ENCODE measurements around the gene KLHL34.

The KLHL34 gene, protein sequence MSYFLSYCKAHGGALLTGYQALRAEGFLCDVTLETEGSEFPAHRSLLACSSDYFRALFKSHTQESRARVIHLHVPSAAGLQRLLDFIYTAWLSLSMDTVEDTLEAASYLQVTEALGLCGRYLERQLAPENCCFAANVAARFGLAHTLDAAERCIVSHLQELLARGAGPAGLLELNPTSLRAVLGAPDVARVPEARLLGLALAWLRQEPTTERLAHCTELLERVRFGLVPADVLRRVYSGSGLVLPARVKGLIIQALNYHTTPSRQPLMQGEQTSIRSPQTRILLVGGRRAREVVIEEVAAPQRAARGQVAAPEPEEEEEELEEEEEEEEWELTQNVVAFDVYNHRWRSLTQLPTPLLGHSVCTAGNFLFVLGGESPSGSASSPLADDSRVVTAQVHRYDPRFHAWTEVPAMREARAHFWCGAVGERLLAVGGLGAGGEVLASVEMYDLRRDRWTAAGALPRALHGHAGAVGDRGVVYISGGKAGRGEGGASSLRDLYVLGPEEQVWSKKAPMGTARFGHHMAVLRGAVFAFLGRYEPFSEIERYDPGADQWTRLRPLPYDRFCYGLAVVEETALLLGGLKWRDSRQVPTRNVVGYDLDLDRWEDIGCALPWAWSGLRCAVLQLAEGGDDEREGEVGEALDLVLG

DNA sequence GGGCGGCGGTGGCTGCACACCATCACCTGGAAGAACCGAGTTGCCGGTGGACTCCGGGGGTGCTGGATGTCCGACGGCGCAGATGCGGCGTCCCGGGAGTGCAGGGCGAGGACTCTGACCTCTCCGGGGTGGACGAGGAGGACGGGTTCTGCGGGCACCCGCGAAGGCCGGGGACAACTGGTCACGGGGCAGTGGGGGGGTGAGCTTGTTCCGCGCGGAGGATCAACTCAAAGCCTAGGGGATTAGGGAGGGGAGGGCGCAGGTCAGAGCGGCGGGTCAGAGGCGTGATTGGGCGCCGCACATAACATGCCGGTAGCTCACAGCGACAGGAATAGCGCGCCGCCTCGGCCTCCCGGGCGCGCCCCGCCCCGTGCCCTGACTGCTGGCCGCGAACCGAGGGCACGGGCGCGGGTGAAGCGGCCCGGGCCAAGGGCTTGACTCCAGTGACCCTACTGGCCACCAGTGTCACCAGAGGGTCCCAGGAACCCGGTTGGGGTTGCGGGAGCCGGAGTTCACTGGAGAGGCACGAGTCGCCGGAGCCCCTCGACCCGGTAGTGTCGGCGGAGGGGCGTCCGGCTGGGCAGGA lies at the start of gene KLHL34:
TSS of gene KLHL34 (minus strand) at position 179 of the 586 bp plus-strand sequence. CDS start 542 bp downstream, outside the sequence.
- no peak for DNase-seq

DNA sequence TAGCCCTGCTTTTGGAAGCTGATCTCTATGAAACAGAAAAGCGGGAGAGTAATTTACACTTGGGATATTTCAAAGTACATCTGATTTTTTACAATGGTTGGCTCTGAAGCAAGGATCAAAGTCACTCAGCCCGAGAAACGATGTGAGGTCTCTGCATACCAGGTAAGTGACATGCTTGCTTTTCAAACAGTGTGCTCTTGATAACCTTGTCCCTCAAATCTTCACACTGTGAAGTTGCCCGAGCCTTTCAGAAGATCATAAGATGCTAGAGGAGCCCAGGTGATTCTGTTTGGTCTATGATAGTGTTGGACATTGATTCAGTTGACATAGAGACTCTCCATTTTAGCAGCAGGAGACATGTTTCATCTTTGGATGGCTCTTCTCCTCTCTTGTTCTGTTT lies 47.1 kb upstream of the KLHL34 start:
- DNase-seq: no peak

DNA sequence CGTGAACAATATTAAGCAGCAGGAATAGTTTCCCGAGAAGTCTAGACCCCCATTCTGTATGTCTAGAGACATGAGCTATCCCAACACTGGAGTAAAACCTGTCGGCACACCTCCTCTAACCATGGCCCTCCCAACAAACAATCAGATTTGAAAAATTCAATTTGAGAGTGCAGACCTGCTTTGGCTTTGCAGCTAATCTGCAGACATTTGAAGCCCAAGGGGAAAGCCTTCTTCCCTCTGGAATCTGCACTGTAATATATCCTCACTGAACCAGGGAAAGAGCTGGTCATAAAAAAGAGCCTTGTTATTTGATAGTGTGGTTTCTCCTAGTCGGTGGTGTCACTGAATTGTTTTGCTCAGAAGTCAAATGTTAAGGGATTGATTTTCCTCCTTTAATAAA lies 44.6 kb upstream of the KLHL34 start:
- no peak for DNase-seq

DNA sequence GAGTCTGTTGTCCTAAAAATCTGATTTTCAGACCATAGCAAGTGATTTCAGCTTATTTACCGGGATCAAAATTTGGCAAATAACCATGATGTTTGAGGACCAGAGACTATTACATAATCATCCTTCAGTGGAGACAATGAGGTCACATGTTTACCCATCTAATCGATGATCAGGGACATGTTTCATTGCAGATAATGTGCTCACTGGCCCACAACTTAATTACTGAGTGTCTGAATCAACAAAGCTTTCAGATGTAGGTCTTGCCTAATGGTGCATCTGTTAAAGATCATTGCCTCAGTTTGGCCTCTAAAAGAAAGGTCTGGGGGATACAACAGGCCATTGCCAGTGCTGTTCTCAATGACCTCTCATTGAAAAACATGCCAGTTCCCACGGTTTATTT lies 42.8 kb upstream of the KLHL34 start:
- no peak for DNase-seq

DNA sequence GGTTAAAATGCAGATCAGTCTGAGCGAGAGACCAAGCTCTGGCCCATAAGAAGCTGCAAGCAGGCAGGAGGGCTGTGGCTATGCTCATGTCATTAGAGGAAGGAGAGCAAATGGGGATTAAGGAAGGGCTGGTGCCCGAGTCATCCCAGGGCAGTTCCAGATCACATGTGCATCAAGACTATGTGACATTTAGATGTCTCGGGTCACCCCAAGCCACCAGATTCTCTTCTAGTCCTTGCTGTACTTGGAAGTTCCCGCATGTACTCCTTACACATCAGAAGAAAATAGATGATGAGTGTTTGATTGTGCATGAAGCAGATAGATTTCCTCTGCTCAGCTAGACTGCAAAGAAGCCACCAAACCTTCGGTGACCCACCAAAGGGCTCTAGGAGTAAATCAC lies 42.1 kb upstream of the KLHL34 start:
- no peak for DNase-seq

DNA sequence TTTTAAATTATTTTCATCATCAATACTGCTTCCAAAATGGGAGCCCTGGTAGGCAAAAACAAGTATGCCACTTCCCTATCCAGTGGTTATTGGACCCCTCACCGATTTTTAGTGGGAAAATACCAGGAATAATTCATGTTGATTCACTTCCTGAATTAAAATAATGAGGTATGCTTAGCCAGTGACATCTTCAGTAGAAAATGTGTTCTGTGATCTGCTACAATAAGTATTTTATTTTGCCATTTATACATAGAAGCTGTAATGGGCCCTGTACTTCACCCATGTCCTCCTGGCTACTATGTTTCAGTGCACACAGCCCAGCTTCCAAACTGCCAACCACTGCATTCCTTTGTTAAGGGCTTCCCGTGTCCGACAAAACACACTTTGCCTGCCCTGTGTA lies 41.0 kb upstream of the KLHL34 start:
- no peak for DNase-seq

DNA sequence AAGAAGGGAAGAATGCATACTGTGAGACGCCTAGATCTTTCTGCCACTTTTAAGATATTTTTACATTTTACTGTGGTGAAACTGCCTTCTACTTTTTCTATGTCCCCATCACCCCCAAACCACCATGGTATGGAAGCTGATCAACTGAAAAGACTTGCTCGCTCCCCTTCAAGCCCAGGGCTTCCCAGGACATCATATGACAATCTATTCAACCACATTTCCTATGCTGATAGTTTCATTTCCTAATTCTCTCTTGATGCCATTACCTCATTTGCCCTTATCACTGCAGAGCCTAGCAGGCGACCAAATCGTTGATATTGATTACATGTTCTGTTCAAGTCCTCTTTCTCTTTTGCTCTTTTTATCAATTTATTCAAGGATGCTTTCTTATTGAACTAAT lies 40.1 kb upstream of the KLHL34 start:
- DNase-seq: no peak

DNA sequence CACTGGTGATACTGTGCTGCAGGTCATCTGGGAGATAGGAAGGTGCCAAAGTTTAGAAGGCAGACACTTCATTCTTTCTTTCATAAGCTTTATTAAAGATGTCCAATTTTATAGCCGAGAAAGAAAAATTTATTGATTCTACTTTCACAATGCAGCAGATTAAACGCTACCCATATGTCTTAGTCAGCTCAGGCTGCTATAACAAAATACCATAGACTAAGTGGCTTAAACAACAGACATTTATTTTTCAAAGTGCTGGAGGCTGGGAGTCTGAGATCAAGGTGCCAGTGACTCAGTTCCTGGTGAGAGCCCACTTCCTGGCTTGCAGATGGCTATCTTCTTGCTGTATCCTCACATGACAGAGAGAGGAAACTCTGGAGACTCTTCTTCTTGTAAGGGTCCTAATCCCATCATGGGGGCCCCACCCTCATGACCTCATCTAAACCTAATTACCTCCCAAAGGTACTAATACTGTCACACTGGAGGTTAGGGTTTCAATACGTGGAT lies 33.4 kb upstream of the KLHL34 start:
- DNase-seq: no peak

DNA sequence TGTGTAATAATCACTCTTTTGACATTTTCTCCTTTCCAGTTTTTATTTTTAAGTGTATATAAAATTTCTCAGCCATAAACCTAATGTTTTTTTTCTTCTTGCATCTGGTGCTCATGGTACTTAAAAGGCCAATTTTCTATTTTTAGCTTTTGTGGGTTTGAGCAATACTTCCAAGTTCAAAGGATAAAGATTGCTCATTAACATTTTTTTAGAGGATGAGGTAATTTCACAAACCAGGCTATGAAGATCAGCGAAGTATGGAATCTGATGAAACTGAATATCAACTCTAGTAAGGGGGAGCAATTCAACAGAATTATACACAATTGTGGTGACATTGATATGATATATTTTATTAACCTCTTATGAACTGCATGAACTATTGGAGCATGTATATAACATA lies 25.8 kb upstream of the KLHL34 start:
- no peak for DNase-seq

DNA sequence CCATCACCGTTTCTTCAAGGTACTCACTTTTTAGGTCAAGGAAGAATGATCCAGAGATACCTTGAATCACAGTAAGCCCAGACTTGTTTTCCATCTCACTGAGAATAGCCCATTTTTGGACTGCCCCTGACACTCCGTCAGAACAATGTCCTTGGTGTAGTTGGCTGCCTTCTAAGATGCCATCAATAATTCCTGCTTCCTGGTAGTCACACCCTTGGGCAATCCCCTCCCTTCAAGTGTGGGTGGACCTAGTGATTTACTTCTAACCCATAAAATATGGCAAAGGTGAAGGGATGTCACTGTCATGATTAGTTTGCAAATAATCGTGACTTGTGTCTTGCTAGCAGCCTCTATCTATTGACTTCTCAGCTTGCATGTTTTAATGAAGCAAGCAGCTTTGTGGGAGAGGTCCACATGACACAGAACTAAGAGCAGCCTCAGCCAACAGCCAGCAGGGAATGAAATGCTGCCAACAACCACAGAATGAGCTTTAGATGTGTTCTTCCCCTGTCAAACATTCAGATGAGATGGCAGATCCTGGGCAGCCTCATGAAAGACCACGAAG lies 20.0 kb upstream of the KLHL34 start:
- DNase-seq: no peak

DNA sequence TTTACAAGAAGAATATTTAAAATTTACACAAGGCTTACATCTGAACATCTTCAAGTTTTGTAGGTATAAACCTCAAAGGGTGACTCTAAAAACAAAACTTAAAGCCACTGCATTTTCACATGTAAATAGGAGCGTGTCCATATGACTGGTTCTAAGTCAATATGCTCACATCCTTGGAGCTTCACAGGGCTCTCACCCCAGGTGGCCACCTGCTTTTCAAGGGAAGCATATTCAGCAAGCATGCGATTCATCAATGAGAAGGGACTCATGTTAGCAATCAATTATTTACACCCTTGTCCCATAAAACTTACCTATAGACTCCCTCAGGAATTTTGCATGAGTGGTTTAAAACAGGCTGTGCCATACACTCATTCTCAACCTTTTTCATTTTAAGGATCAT lies 17.8 kb upstream of the KLHL34 start:
- no peak for DNase-seq

DNA sequence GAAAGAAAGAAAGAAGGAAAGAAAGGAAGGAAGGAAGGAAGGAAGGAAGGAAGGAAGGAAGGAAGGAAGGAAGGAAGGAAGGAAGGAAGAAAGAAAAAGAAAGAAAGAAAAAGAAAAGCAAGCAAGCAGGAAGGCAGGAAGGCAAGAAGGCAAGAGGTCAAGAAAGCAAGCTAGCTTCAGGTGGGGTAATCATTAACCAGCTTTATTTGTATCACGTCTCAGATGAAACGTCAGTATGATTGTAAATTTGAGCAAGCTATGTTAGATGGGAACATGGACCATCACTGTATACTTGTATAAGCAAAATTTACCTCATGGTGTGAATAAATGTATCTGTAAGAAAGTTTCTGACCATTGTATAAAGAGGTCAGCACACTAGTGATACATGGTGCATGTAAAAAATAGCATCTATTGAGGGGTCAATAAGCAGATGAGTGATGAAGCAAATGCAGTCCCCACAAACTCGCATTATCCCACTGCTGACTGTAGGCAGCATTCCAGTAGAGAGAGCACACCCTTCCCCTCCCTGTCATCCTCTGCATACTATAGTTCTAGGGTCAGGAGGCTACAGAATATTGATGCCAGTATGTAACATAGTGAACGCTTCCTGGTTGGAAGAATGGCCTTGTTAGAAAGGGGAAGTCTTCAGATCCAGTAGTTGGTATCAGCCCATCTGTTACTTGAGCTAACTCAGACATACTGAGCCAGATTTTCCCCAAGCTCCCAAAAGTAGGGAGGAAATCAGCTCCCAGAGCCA lies 16.5 kb upstream of the KLHL34 start:
- no peak for DNase-seq

DNA sequence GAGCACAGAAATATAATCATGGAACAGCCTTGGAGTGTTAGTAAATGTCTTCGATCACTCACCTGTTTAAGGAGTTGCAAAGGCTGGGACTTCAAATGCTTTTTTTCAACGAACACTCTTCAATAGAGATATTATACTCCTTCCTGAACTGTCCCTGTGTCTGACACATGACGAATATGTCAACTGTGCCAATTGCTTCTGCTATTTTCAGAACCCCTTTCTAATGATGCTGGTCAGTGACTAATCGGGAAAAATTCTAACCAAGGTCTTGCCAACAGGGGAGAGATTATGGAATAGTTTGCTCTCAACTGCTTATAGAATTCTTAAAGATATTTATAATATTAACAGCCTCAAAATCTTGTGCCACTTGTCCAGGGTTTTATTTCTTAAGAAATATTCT lies 8.5 kb upstream of the KLHL34 start:
- DNase-seq: no peak

DNA sequence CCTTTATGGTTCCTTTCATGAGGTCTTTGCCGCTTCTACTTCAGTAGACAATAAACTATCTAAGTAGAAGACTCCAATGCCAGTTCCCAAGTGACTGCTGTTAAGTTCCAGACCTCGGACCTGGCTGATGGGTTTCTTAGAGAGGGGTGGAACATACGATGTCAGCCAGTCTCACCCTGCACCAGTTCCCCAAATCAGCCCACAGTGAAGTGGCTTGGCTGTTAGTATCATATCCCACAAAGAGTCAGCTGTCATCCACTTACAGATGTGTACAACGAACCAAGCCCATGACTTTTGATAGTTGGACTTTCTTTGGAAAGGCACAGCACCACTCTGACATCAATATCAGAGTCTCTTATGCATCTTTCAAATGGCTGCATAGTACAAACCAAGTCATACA lies 8.1 kb upstream of the KLHL34 start:
- DNase-seq: no peak

DNA sequence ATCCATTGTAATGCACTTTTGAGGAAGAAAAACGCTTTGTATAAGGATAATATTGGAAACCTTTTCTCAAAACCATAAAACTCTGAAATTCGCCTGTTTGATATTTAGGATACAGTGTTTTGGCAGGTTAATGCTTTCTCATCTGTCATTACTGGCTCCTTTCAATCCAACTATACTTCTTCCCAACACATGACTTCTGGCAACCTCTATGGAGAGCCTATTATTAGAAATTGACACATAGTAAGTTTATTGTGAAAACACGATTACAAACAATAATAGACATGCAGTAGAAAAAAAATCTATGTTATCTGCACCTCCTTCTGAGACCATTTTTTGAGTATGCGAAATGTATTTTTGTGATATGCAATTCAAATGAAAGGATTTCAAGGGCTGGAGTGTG lies 4.6 kb upstream of the KLHL34 start:
- DNase-seq: no peak

DNA sequence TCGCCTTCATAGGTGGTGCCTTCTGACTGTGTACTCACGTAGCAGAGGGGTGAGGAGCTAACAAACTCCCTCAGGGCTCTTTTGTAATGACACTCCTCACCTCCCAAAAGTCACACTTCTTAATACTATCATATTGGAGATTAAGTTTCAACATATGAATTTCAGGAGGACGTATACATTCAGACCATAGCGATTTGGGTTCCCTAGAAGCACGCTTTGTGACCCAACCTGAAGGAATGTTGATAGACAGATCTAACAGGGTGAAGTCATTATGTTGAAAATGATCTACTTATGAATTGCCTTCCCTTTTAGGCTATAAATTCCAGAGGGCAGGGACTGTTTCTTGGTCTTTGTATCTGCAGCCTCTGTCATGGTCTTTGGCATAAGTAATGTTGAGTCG lies 3.2 kb upstream of the KLHL34 start:
- no peak for DNase-seq

DNA sequence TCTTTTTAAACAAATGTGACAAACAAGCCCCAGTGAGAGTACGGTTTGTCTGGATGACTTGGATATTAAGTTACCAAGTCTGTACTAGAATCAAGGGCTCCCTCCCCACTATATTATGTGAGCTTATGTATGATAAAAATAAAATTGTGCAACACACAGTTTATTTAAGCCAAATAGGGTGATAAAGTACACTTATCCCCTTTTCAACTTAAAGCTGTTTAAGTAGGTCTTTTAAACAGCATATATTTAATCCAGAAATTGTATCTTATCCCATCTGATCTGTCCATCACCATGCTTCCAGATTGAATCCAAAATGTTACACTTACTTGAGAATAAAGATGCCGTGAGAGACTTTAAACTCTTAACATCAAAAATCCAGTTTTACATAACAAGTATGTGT lies 2.0 kb upstream of the KLHL34 start:
- no peak for DNase-seq

DNA sequence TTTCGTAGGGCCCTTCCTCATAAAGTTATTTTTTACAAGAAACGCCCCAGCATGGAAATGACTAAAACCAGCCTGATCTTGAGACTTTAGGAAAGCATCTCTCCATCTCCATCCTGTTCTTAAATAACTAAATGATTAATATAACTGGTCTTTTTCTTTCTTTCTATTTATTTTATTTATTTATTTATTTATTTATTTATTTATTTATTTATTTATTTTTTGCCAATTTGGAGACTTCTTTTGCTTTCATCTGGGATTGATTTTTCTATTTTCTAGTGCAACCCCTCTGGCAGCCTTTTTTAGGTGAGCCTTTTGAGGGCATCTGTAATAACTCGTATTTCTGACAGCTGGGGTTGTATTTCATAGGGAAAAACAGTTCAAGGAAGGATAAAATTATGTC lies 1.2 kb upstream of the KLHL34 start:
- DNase-seq: no peak

DNA sequence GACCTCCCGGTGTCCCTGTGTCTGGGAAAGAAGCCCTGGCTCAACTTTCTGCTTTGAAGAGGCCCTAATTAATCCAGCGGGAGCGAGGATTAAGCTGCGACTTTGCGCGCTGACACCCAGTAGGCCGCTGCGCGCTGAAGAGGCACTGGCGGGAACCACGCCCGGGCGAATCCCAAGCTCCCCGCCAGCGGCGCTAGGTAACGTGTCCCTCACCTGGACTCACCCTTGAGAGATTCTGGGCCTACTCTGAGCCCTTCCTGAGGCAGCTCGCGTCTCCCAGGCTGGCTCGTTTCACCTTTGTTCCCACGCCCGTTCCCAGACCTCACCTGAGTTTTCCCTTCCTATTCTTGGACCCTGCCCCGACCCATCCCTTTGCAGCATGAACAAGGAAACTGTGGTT lies 616 bp upstream of the KLHL34 start:
- DNase-seq: no peak

DNA sequence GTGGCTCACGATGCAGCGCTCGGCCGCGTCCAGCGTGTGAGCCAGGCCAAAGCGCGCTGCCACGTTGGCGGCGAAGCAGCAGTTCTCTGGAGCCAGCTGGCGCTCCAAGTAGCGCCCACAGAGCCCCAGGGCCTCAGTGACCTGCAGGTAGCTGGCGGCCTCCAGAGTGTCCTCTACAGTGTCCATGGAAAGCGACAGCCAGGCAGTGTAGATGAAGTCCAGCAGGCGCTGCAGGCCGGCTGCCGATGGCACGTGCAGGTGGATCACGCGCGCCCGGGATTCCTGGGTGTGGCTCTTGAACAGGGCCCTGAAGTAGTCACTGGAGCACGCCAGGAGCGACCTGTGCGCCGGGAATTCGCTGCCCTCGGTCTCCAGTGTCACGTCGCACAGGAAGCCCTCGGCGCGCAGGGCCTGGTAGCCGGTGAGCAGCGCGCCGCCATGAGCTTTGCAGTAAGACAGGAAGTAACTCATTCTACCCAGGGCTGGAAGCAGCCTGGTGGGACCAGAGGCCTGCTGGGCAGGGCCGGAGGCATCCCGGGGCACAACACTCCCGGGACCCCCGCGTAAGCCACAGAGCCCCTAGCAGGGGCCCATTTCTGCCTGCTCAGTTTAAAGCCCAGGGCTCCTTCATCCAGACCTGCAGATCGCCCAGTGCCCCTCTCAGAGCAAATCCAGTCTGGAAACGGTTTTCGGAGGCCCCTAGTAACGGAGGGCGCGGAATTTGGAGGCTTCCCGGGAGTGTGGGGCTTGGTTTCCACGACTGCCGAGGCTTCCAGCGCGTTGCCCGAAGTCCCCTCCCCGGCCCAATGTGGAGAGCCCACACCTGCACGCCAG lies 595 bp downstream of the KLHL34 start:
- DNase-seq: no peak

DNA sequence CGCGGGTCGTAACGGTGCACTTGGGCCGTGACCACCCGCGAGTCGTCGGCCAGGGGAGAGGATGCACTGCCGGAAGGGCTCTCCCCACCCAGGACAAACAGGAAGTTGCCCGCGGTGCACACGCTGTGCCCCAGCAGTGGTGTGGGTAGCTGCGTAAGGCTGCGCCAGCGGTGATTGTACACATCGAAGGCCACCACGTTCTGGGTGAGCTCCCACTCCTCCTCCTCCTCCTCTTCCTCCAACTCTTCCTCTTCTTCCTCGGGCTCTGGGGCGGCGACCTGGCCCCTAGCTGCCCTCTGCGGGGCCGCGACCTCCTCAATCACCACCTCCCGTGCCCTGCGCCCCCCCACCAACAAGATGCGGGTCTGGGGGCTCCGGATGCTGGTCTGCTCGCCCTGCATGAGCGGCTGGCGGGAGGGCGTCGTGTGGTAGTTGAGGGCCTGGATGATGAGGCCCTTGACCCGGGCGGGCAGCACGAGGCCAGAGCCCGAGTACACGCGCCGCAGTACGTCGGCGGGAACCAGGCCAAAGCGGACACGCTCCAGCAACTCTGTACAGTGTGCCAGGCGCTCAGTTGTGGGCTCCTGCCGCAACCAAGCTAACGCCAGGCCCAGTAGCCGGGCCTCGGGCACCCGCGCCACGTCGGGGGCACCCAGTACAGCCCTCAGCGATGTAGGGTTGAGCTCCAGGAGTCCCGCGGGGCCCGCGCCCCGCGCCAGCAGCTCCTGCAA lies 1.4 kb downstream of the KLHL34 start:
- DNase-seq: no peak
